GM23248 (cell line): ENCODE measurements around the gene LRRC49.

Experiments
- EZH2 ChIP-seq: fragments of 200-600 bp; sonication (generic); IDR thresholded peaks from 2 replicates; pipeline ENCODE4 v1.6.1; 2018; ENCODE audit warnings: antibody characterized with exemption, mild to moderate bottlenecking; ENCODE audit not compliant: insufficient read depth, poor library complexity, severe bottlenecking
- EZH2phosphoT487 ChIP-seq: fragments of 200-600 bp; sonication (generic); IDR thresholded peaks from 2 replicates; pipeline ENCODE4 v1.6.1; 2018; ENCODE audit warnings: antibody characterized with exemption, moderate library complexity, mild to moderate bottlenecking, low read depth; ENCODE audit not compliant: insufficient read depth

- TF ChIP-seq EZH2phosphoT487 (no peak), EZH2 (no peak)
Measured at GRCh38 chr15:71094137-71094536, 201.5 kb downstream of the LRRC49 start.
